Progenitor cell of endocrine pancreas (in vitro differentiated cells): ENCODE results near the gene TRIM17. TPM values are rescaled to one million over a fixed set of nuclear protein-coding genes. Genes with fewer than 3 reads are reported as not detected.

Experiments used
- DNase-seq: peaks from one replicate; pipeline ENCODE4 v3.0.0; 2021; ENCODE audit warnings: low spot score; ENCODE audit not compliant: unreplicated experiment
- H3K27ac Mint-ChIP-seq: 2 replicates; pipeline ENCODE4 v1.8.0; 2021; ENCODE audit warnings: mild to moderate bottlenecking, moderate library complexity, mixed read lengths
- H3K27me3 Mint-ChIP-seq: 2 replicates; pipeline ENCODE4 v1.8.0; 2021; ENCODE audit warnings: mixed read lengths
- H3K36me3 Mint-ChIP-seq: 2 replicates; pipeline ENCODE4 v1.8.0; 2022; ENCODE audit warnings: mixed read lengths; ENCODE audit not compliant: insufficient read depth
- H3K4me1 Mint-ChIP-seq: 2 replicates; pipeline ENCODE4 v1.8.0; 2021; ENCODE audit warnings: low read depth, mixed read lengths
- H3K4me3 Mint-ChIP-seq: 2 replicates; pipeline ENCODE4 v1.8.0; 2021; ENCODE audit warnings: low read depth, mild to moderate bottlenecking, moderate library complexity, mixed read lengths
- H3K9me3 Mint-ChIP-seq: 2 replicates; pipeline ENCODE4 v1.8.0; 2021; ENCODE audit warnings: low read depth, mixed read lengths
- total RNA-seq: library from RNA; stranded (reverse); gene quantifications from 2 replicates; pipeline ENCODE4 v1.2.1, GENCODE V29; 2021
- TF ChIP-seq, protein P1 (sequence below): fragments of 200-600 bp; sonication (generic); IDR thresholded peaks from one replicate; pipeline ENCODE4 v1.5.0; 2021; ENCODE audit warnings: antibody characterized with exemption, mild to moderate bottlenecking; ENCODE audit not compliant: unreplicated experiment

Gene TRIM17
- total RNA-seq, 1 donor from 2014 or later, result 20.8 TPM

DNA sequence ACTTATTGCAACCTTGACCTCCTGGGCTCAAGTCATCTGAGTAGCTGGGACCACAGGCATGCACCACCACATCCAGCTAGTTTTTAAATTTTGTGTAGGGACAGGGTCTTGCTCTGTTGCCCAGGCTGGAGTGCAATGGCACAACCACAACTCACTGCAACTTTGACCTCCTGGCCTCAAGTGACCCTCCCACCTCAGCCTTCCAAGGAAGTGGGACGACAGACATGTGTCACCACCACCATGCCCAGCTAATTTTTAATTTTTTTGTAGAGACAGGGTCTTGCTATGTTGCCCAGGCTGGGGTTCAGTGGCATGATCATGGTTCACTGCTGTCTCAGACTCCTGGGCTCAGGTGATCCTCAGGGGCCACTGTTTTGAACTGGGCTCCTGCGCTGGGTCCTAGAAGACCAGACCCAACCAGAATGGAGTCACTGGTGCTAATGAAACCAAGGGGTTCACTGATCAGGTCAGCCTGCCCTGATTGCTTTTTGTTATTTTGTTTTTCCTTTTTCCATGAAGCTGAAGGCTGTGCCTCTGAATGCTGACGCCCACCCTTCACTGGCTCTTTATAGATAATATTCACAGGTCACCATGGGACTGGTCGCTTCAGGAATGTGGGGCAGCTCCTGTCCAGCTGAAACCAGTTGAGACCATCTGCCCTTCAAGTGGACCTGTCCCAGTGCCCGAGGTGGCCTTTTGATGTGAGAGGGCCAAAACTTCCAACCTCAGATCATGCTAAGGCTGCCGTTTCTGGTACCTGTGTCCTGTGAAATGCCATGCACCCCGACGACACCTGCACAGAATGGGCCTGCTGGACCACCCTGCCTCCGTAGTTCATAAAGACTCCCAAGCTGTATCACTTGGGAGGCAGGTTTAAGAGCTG lies 4.9 kb downstream of the TRIM17 start:
- H3K4me3 Mint-ChIP-seq, result no peak overlapping the region
- no peak for DNase-seq
- no peak overlapping the region for H3K27ac Mint-ChIP-seq
- TF ChIP-seq, protein P1, sequence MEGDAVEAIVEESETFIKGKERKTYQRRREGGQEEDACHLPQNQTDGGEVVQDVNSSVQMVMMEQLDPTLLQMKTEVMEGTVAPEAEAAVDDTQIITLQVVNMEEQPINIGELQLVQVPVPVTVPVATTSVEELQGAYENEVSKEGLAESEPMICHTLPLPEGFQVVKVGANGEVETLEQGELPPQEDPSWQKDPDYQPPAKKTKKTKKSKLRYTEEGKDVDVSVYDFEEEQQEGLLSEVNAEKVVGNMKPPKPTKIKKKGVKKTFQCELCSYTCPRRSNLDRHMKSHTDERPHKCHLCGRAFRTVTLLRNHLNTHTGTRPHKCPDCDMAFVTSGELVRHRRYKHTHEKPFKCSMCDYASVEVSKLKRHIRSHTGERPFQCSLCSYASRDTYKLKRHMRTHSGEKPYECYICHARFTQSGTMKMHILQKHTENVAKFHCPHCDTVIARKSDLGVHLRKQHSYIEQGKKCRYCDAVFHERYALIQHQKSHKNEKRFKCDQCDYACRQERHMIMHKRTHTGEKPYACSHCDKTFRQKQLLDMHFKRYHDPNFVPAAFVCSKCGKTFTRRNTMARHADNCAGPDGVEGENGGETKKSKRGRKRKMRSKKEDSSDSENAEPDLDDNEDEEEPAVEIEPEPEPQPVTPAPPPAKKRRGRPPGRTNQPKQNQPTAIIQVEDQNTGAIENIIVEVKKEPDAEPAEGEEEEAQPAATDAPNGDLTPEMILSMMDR, result no peak
- no peaks in the 10 kb centered on the region for H3K9me3 Mint-ChIP-seq
- peaks cover 7% of the 10 kb centered on the region for H3K27me3 Mint-ChIP-seq
- H3K36me3 Mint-ChIP-seq, result peaks cover 7% of the 10 kb centered on the region
- peaks cover 17% of the 10 kb centered on the region for H3K4me1 Mint-ChIP-seq

DNA sequence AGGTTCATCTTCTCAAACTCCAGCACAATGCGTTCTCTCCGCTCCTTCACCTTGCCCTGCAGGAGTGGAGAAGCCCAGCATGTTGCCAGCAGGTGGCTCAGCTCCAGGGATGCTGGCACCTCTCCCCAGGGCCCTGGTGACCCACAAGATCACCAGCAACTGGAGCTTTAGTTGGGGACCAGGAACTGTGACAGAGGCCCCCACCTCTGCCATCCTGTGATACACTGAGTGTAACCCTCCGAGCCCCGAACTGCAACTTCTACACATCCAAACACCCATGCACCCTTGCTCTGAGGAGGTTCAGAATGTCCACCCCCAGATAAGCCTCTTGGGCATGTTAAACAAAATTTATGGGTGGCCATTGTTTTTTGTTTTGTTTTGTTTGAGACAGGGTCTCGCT lies 5.5 kb downstream of the TRIM17 start:
- H3K9me3 Mint-ChIP-seq, result no peaks in the 10 kb centered on the region
- H3K4me1 Mint-ChIP-seq, result peaks cover 17% of the 10 kb centered on the region
- no peak for DNase-seq
- H3K4me3 Mint-ChIP-seq, result no peak overlapping the region
- TF ChIP-seq, protein P1, result no peak
- no peak overlapping the region for H3K27ac Mint-ChIP-seq
- H3K27me3 Mint-ChIP-seq, result peaks cover 7% of the 10 kb centered on the region
- peaks cover 7% of the 10 kb centered on the region for H3K36me3 Mint-ChIP-seq

DNA sequence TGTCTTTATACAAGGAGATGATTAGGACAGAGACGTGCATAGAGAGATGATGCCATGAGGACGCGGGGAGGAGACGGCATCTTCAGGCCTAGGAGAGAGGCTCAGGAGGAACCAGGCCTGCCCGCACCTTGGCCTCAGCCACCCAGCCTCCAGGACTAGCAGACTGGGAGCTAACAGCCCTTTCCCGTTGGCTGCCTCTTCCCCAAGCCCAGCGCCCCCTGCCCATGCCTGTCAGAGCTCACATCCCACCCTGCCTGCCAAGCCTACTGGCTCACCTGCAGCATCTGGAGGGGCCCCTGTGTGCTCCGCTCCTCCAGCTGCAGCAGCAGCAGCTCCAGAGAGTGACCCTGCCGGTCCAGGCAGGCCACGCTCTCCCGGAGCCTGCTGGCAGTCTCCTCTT lies 6.0 kb downstream of the TRIM17 start:
- Mint-ChIP-seq H3K9me3 (no peaks in the 10 kb centered on the region), H3K36me3 (peaks cover 7% of the 10 kb centered on the region), H3K27me3 (peaks cover 6% of the 10 kb centered on the region), H3K4me3 (no peak overlapping the region), H3K27ac (no peak overlapping the region), H3K4me1 (peaks cover 15% of the 10 kb centered on the region)
- DNase-seq, result no peak
- TF ChIP-seq, protein P1, result no peak

DNA sequence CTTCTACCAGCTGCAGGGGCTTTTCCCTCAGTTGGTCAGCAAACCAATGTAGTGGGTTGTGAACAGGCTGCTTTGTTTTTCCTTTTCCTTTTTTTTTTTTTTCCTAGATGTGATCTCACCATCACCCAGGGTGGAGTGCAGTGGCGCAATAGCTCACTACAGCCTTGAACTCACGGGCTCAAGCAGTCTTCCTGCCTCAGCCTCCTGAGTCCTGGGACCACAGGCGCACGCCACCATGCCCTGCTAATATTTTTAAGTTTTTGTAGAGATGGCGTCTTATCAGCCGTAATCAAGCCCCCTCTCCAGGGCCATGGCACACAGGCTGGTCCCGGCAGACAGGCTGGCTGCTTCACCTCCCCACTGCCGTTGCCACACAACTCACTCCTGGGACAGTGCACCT lies 6.6 kb downstream of the TRIM17 start:
- no peaks in the 10 kb centered on the region for H3K27me3 Mint-ChIP-seq
- TF ChIP-seq, protein P1, result no peak
- no peaks in the 10 kb centered on the region for H3K9me3 Mint-ChIP-seq
- no peak for DNase-seq
- H3K36me3 Mint-ChIP-seq, result peaks cover 6% of the 10 kb centered on the region
- no peak overlapping the region for H3K4me3 Mint-ChIP-seq
- H3K27ac Mint-ChIP-seq, result no peak overlapping the region
- H3K4me1 Mint-ChIP-seq, result peaks cover 14% of the 10 kb centered on the region

DNA sequence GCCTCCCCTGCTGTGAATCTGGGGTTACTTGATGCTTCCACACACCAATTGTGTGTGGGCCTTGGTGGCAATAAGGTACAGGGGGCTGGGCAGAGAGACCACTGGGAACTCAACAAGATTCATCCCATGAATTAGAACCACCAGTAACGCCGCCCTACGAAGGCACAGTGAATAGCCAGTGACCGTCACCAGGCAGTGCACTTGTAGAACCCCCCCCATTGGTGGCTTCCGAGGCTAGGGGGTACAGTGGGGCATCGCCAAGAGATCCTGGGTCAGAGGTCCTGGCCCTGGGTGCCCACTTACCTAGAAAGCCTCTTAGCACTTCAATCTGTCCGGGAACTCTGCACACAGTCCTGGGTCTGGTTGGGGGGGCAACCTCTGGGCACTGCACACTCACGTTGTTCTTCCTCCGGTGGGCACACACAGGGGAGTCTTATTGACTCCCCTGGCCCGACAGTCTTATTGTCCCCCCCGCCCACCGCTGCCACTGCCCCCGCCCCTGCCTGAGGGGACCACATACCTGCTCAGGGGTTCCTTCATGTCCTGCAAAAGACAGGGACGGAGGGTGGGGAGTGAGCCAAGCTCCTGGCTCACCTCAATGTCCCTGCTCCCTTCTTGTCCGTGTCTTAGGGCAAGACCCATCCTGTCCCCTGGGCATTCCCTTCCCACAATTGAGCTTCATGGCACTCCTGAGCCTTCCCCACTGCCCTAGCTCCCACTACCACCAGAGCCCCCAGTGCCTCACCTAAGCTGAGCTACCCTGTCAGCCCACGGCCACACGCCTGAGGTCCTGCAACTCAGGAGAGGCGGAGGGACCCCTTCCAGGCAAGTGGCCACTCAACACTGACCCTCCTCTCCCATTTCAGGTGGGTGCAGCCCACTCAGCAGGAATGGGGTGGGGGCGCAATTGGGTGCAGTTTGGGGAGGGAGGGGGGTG lies 7.5 kb downstream of the TRIM17 start:
- DNase-seq, result no peak

More for the DNA sequence above, 7.5 kb downstream of the TRIM17 start:
- Mint-ChIP-seq H3K27me3 (no peaks in the 10 kb centered on the region), H3K36me3 (peaks cover 6% of the 10 kb centered on the region), H3K4me1 (peaks cover 22% of the 10 kb centered on the region), H3K4me3 (no peak overlapping the region), H3K9me3 (no peaks in the 10 kb centered on the region), H3K27ac (no peak overlapping the region)
- TF ChIP-seq, protein P1, result no peak
